Activated CD8-positive, alpha-beta T cell treated with anti-CD3 and anti-CD28 coated beads for 36 hours (primary cell): ENCODE results near the gene TDRD12. TPM values are rescaled to one million over a fixed set of nuclear protein-coding genes. Genes with fewer than 3 reads are reported as not detected.
"Not testable (repeated sequence)": the region's sequence is repeated elsewhere in the genome, so short reads cannot be mapped to it uniquely, and the experiment has no call there.

Experiments
- ATAC-seq: fragments of 200-7000 bp; cut with Tn5 transposase; one replicate; pipeline ENCODE4 v1.10.0; 2021; ENCODE audit warnings: mild to moderate bottlenecking, moderate library complexity
- CTCF ChIA-PET: fragments of 350-600 bp; sonication (Branson Sonifier 250); formaldehyde crosslinking; loops from one replicate; lab custom pipeline; 2021; ENCODE audit warnings: antibody characterized with exemption; lab: Charles Lee
- POLR2A ChIA-PET: fragments of 350-600 bp; sonication (Branson Sonifier 250); formaldehyde crosslinking; loops from one replicate; lab custom pipeline; 2021; ENCODE audit warnings: antibody characterized with exemption; lab: Charles Lee
- DNase-seq: peaks from one replicate; pipeline ENCODE4 v3.0.0-alpha.2; 2020
- H3K27ac Mint-ChIP-seq: one replicate; pipeline ENCODE4 v1.8.0; 2021; ENCODE audit warnings: mild to moderate bottlenecking, mixed read lengths
- H3K27me3 Mint-ChIP-seq: one replicate; pipeline ENCODE4 v1.8.0; 2021; ENCODE audit warnings: mixed read lengths
- H3K36me3 Mint-ChIP-seq: one replicate; pipeline ENCODE4 v1.8.0; 2021; ENCODE audit warnings: low read depth, mixed read lengths
- H3K4me1 Mint-ChIP-seq: one replicate; pipeline ENCODE4 v1.8.0; 2021; ENCODE audit warnings: low read depth, mixed read lengths
- H3K4me3 Mint-ChIP-seq: one replicate; pipeline ENCODE4 v1.8.0; 2021; ENCODE audit warnings: mild to moderate bottlenecking, moderate library complexity, mixed read lengths
- H3K9me3 Mint-ChIP-seq: one replicate; pipeline ENCODE4 v1.8.0; 2021; ENCODE audit warnings: mixed read lengths
- intact Hi-C: fragments of 100-400 bp; cut with micrococcal nuclease; formaldehyde crosslinking; loops from one replicate; pipeline ENCODE4 v1.10.0; 2022
- total RNA-seq, 2 experiments: library from RNA; stranded (reverse); gene quantifications; one replicate each; pipeline ENCODE4 v1.2.3, GENCODE V29; 2021
- TF ChIP-seq, protein P1 (sequence below): fragments of 200-600 bp; IDR thresholded peaks from one replicate; pipeline ENCODE4 v1.8.0; 2022; ENCODE audit warnings: antibody characterized with exemption, mild to moderate bottlenecking

TDRD12 gene
- total RNA-seq, 2 experiments from 2014 or later, result 0.13 TPM; not detected in 1

DNA sequence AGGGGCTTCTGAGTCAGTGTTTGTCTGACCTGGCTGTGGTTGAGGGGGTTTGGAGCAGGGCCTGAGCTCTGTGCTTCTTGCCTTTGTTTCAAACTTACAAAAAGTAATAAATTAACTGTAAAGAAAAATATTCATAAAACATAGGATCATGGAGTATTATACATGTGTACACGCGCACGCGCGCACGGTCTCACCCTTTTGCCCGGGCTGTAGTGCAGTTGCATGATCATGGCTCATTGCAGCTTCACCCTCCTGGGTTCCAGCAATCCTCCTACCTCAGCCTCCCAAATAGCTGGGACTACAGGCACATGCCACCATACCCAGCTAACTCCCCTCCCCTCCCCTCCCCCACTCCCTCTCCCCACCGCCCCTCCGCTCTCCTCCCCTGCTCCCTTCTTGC is 23.5 kb downstream of the TDRD12 start:
- DNase-seq (no peak), ATAC-seq (no peak)
- Mint-ChIP-seq H3K4me3 (no peak overlapping the region), H3K36me3 (no peaks in the 10 kb centered on the region), H3K27ac (no peak overlapping the region), H3K9me3 (no peaks in the 10 kb centered on the region), H3K4me1 (peaks cover 9% of the 10 kb centered on the region), H3K27me3 (peaks cover 14% of the 10 kb centered on the region)
- intact Hi-C loops, result no loop called here
- ChIA-PET CTCF (no interaction called here), POLR2A (no interaction called here)
- TF ChIP-seq, protein P1, sequence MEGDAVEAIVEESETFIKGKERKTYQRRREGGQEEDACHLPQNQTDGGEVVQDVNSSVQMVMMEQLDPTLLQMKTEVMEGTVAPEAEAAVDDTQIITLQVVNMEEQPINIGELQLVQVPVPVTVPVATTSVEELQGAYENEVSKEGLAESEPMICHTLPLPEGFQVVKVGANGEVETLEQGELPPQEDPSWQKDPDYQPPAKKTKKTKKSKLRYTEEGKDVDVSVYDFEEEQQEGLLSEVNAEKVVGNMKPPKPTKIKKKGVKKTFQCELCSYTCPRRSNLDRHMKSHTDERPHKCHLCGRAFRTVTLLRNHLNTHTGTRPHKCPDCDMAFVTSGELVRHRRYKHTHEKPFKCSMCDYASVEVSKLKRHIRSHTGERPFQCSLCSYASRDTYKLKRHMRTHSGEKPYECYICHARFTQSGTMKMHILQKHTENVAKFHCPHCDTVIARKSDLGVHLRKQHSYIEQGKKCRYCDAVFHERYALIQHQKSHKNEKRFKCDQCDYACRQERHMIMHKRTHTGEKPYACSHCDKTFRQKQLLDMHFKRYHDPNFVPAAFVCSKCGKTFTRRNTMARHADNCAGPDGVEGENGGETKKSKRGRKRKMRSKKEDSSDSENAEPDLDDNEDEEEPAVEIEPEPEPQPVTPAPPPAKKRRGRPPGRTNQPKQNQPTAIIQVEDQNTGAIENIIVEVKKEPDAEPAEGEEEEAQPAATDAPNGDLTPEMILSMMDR, result no peak

DNA sequence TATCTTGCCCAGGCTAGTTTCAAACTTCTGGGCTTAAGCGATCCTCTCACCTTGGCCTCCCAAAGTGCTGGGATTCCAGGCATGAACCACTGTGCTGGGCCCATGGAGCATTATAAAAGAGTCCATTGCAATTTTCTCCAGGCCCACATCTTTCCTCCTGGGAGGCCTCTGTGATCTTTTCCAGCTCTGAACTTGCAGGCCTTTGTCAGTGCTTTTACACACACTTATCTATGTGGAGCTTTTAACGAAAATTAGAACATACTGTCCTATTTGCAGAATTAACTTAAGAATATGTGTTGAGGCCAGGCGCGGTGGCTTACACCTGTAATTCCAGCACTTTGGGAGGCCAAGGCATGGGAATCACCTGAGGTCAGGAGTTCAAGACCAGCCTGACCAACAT is 23.9 kb downstream of the TDRD12 start:
- POLR2A ChIA-PET, result no interaction called here
- TF ChIP-seq, protein P1, result no peak
- intact Hi-C loops, result no loop called here

DNA sequence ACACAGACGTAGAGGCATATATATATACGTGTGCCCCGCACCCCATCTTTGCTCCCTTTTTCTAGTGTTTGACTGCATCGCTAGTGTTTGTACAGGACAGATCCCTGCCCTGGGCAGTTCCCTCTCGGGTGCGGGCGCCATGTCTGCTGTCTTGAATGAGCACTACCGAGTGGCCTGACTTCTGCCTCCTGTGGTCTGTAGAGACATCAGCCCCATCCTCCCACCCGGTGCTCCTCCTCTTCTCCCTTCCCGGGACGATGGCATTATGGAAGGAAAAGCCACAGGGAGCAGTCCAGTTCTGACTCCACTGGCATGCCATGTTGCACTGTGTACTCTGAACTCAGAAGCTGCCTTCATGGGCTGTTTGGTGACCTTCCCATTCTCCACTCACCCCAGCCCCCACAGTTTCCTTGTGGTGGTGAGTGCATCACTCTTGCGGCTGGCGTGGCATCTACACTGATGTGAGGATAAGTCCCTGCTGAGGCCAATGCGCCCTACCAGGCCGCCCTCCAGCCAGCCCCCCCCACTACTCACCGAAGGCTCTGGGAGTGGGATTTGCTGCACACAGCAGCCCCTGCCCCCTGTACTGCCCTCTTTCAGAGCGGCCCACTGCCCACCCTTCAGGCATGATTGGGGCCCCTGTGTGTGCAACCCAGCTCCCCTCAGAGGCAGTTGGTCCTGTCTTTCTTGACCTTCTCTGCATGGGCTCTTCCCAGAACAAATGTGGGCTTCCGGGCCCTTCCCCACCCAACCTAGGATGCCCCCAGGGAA is 25.2 kb downstream of the TDRD12 start:
- Mint-ChIP-seq H3K4me3 (no peak overlapping the region), H3K4me1 (peaks cover 14% of the 10 kb centered on the region), H3K36me3 (no peaks in the 10 kb centered on the region), H3K27ac (no peak overlapping the region), H3K27me3 (peaks cover 6% of the 10 kb centered on the region), H3K9me3 (no peaks in the 10 kb centered on the region)
- intact Hi-C loops, result no loop called here
- CTCF ChIA-PET, result no interaction called here
- TF ChIP-seq, protein P1, result no peak
- no peak for ATAC-seq
- POLR2A ChIA-PET, result no interaction called here
- peak; percentile 12 for DNase-seq

More for the DNA sequence above, 23.9 kb downstream of the TDRD12 start:
- CTCF ChIA-PET, result no interaction called here
- no peaks in the 10 kb centered on the region for H3K36me3 Mint-ChIP-seq
- no peak for DNase-seq
- H3K4me1 Mint-ChIP-seq, result peaks cover 13% of the 10 kb centered on the region
- no peak overlapping the region for H3K4me3 Mint-ChIP-seq
- no peak for ATAC-seq
- no peaks in the 10 kb centered on the region for H3K9me3 Mint-ChIP-seq
- H3K27me3 Mint-ChIP-seq, result peaks cover 14% of the 10 kb centered on the region
- no peak overlapping the region for H3K27ac Mint-ChIP-seq

DNA sequence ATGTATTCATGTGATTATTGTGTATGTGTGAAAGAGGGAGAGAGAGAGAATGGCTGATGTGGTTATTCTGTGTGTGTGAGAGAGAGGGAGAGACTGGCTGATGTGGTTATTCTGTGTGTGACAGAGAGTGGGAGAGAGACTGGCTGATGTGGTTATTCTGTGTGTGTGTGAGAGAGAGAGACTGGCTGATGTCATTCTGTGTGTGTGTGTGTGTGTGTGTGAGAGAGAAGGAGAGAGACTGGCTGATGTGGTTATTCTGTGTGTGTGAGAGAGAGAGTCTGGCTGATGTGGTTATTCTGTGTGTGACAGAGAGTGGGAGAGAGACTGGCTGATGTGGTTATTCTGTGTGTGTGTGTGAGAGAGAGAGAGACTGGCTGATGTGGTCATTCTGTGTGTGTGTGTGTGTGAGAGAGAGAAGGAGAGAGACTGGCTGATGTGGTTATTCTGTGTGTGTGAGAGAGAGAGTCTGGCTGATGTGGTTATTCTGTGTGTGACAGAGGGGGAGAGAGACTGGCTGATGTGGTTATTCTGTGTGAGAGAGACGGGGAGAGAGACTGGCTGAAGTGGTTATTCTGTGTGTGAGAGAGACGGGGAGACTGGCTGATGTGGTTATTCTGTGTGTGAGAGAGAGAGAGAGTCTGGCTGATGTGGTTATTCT is 26.2 kb downstream of the TDRD12 start:
- H3K9me3 Mint-ChIP-seq, POLR2A ChIA-PET, H3K27me3 Mint-ChIP-seq, CTCF ChIA-PET, H3K4me3 Mint-ChIP-seq, H3K36me3 Mint-ChIP-seq, intact Hi-C loops, H3K27ac Mint-ChIP-seq: not testable (repeated sequence)
- H3K4me1 Mint-ChIP-seq, result peaks cover 14% of the 10 kb centered on the region
- DNase-seq (peak; percentile 5), ATAC-seq (peak; percentile 20)

DNA sequence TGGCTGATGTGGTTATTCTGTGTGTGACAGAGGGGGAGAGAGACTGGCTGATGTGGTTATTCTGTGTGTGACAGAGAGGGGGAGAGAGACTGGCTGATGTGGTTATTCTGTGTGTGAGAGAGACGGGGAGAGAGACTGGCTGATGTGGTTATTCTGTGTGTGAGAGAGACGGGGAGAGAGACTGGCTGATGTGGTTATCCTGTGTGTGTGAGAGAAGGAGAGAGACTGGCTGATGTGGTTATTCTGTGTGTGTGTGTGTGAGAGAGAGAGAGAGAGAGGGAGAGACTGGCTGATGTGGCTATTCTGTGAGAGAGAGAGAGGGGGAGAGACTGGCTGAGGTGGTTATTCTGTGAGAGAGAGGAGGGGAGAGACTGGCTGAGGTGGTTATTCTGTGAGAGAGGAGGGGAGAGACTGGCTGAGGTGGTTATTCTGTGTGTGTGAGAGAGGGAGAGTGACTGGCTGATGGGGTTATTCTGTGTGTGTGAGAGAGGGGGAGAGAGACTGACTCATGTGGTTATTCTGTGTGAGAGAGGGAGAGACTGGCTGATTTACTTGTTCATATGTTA is 27.1 kb downstream of the TDRD12 start:
- H3K4me1 Mint-ChIP-seq, result peaks cover 14% of the 10 kb centered on the region
- H3K27ac Mint-ChIP-seq, intact Hi-C loops, POLR2A ChIA-PET, H3K36me3 Mint-ChIP-seq, H3K9me3 Mint-ChIP-seq, CTCF ChIA-PET, H3K4me3 Mint-ChIP-seq: not testable (repeated sequence)
- ATAC-seq, result peak; percentile 85
- DNase-seq, result peak; percentile 30
- peaks cover 11% of the 10 kb centered on the region for H3K27me3 Mint-ChIP-seq

DNA sequence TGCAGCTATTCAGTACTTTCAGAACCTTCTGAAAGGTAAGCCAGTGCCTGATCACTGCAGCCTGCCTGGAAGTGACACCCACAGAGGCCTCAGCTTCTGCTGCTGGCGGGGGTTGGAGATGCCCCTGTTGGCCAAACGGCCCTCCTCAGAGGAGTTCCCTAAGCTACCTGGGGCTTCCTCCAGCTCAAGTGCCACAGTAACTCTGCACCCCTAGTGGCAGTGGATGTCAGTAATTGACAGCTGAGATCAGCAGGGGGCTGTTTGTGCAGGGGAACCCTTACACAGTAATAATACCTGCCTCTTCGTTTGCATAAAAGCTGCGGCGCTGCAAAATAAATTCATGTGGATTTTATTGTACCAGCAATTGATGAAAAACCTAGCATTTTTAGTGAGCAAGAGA is 28.9 kb downstream of the TDRD12 start:
- POLR2A ChIA-PET, result no interaction called here
- Mint-ChIP-seq H3K4me1 (peaks cover 14% of the 10 kb centered on the region), H3K9me3 (no peaks in the 10 kb centered on the region), H3K27me3 (peaks cover 13% of the 10 kb centered on the region), H3K4me3 (no peak overlapping the region), H3K27ac (no peak overlapping the region), H3K36me3 (no peaks in the 10 kb centered on the region)
- ATAC-seq (peak; percentile 40), DNase-seq (peak; percentile 26)
- CTCF ChIA-PET, result interaction anchor here (1.1 kb wide), 2 partner anchors 24 to 37 kb away, joined by 3 read pairs; no protein-coding TSS in a partner anchor
- TF ChIP-seq, protein P1, result no peak
- intact Hi-C loops, result no loop called here
